K562 (cell line): ENCODE data around the gene GNAT2. TPM values are rescaled to one million over a fixed set of nuclear protein-coding genes. Genes with fewer than 3 reads are reported as not detected.
A peak's percentile ranks its signal among the peaks of the same experiment; 100 is the strongest.

Source experiments
- BRF2 ChIP-seq: IDR thresholded peaks from 3 replicates; pipeline ENCODE4 v1.6.1; 2011; ENCODE audit warnings: borderline replicate concordance, mild to moderate bottlenecking; ENCODE audit not compliant: insufficient read length, insufficient read depth
- CBFA2T3 ChIP-seq: fragments of 450-650 bp; IDR thresholded peaks from 2 replicates; pipeline ENCODE4 v1.6.1; 2017
- GATAD2A ChIP-seq: fragments of 450-650 bp; IDR thresholded peaks from 2 replicates; pipeline ENCODE4 v1.6.1; 2017
- POLR3A ChIP-seq: IDR thresholded peaks from 2 replicates; pipeline ENCODE4 v1.6.1; 2011; ENCODE audit warnings: borderline replicate concordance, mild to moderate bottlenecking, moderate library complexity; ENCODE audit not compliant: insufficient read length, insufficient read depth; ENCODE audit errors: extremely low read depth
- REST ChIP-seq, 2 experiments: fragments of 450-650 bp; formaldehyde crosslinking in 1 of 2; IDR thresholded peaks; 2 replicates each; pipeline versions ENCODE4 v1.4.0 to v1.6.1; 2014 to 2020; ENCODE audit warnings: mild to moderate bottlenecking in 2 of 2, borderline replicate concordance in 1 of 2, low read depth in 1 of 2
- ZBED1 ChIP-seq: IDR thresholded peaks from 2 replicates; pipeline ENCODE4 v1.6.1; 2014
- ZBTB40 ChIP-seq, 2 experiments: fragments of 450-650 bp in 1 of 2; sonication (generic) in 1 of 2; formaldehyde crosslinking in 1 of 2; IDR thresholded peaks; 2 replicates each; pipeline versions ENCODE4 v1.7.1 to v1.9.0; 2016 to 2022; ENCODE audit warnings: inconsistent platforms in 1 of 2, mild to moderate bottlenecking in 1 of 2, missing genetic modification reagents in 1 of 2
- polyA plus RNA-seq, 8 experiments: library from polyadenylated mRNA; depleted of rRNA in 4 of 8; stranded (reverse) in 5 of 8; unstranded in 3 of 8; fragments of >200 nt; fragmentation: Nextera tagmentation in 2 of 8; fragmentation: Illumina TruSeq in 1 of 8; extraction: Ambion mirVana in 2 of 8; extraction: Trizol in 1 of 8; gene quantifications; 2 replicates each; pipeline versions ENCODE4 v1.2.1 to v1.2.3, GENCODE V29; 2011 to 2014; ENCODE audit warnings: inconsistent platforms in 1 of 8, missing spikeins in 1 of 8
- total RNA-seq, 7 experiments: library from RNA; depleted of rRNA in 6 of 7; stranded (reverse); fragments of >200 nt in 6 of 7; fragmentation: Illumina TruSeq in 2 of 7; extraction: Trizol in 2 of 7; gene quantifications; 2 replicates each; pipeline versions ENCODE4 v1.2.1 to v1.2.3, GENCODE V29; 2011 to 2021; ENCODE audit warnings: low replicate concordance in 1 of 7

GNAT2 gene
- total and polyA plus RNA-seq, 9 of the 15 experiments (the other 6 are each of a cell fraction or from before 2014, with no cell fraction given) = 0.06 to 0.52 (median 0.24) TPM; not detected in 1

GRCh38 chr1:109658533-109659042 lies 39.2 kb upstream of the GNAT2 start (continued):
- TF ChIP-seq REST (IDR thresholded peaks at IDR 0.05; ENCODE audit: borderline replicate concordance) = peak; percentile 29
- no peak for TF ChIP-seq REST (CRISPR knock-in tag; IDR thresholded peaks at IDR 0.05; ENCODE audit: low read depth)
- TF ChIP-seq ZBTB40 (IDR thresholded peaks at IDR 0.05) = no peak
- no peak for TF ChIP-seq ZBTB40 (CRISPR knock-in tag; IDR thresholded peaks at IDR 0.05)
- no peak for TF ChIP-seq ZBED1
- no peak for TF ChIP-seq GATAD2A
- TF ChIP-seq BRF2 = no peak
- TF ChIP-seq POLR3A = no peak
- TF ChIP-seq CBFA2T3 = peak; percentile 30; the same call in 1 of the 2 replicates
